ENCODE data around the gene B3GAT1.

B3GAT1 gene

DNA sequence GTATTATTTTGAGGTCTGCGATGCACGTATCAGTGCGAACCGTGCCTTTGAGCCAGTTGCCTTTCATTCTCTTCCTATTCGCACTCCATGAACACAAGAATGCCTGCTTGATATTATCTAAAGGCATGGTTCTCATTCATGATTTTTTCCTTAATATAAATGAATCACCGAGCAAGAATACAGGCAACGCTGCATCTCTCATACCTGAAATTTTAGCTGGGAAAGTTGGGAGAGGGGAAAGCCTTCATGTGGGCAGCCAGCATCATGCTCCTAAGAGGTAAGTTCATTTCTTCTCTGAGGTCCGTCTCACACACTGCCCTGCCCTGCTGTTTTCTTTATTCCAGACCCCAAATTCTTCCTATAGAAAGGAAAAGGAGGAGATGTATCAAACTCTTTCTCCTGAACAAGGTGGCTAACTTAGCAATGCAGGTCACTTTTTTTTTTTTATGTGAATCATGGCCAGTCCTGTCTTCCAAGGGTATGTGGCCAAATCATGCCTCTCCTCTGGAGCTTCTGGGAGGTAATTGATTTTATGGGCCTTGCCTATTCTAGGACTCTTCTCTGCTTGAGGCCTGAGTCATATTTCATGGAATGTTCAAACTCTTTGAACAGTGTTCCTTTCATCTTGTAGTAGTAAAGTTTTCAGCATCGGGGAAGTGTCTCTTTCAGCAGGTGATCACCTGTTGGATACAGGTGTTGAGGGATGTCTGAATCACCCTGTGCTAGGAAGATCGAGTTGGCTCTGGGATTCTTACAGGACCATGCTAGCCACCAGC is 77.1 kb downstream of the B3GAT1 start:
- Histone ChIP-seq H3K9me3 (ENCODE audit: insufficient read depth, low read length, severe bottlenecking) (no peaks in the 10 kb centered on the region), H2AFZ (ENCODE audit: low read depth, low read length) (no peak overlapping the region), H3K9ac (ENCODE audit: low read depth, low read length) (no peak overlapping the region), H3K36me3 (ENCODE audit: insufficient read depth, low read length) (no peaks in the 10 kb centered on the region), H3K4me3 (ENCODE audit: low read depth in 1 of 2, low read length in 2 of 2) (no peak overlapping the region), H4K20me1 (ENCODE audit: insufficient read depth, low read length) (no peaks in the 10 kb centered on the region), H3K27ac (ENCODE audit: low read length) (no peak overlapping the region), H3K4me2 (ENCODE audit: insufficient read depth, low read length) (no peak overlapping the region), H3K79me2 (ENCODE audit: insufficient read depth, low read length) (no peaks in the 10 kb centered on the region), H3K27me3 (ENCODE audit: insufficient read depth, low read length, poor library complexity) (peaks cover 12% of the 10 kb centered on the region), H3K4me1 (ENCODE audit: insufficient read depth, low read length) (peaks cover 26% of the 10 kb centered on the region)
- ATAC-seq (ENCODE audit: insufficient read depth, low read depth) (no peak), DNase-seq (no peak)
- TF ChIP-seq, protein P1, sequence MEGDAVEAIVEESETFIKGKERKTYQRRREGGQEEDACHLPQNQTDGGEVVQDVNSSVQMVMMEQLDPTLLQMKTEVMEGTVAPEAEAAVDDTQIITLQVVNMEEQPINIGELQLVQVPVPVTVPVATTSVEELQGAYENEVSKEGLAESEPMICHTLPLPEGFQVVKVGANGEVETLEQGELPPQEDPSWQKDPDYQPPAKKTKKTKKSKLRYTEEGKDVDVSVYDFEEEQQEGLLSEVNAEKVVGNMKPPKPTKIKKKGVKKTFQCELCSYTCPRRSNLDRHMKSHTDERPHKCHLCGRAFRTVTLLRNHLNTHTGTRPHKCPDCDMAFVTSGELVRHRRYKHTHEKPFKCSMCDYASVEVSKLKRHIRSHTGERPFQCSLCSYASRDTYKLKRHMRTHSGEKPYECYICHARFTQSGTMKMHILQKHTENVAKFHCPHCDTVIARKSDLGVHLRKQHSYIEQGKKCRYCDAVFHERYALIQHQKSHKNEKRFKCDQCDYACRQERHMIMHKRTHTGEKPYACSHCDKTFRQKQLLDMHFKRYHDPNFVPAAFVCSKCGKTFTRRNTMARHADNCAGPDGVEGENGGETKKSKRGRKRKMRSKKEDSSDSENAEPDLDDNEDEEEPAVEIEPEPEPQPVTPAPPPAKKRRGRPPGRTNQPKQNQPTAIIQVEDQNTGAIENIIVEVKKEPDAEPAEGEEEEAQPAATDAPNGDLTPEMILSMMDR (IDR thresholded peaks at IDR 0.05; ENCODE audit: borderline replicate concordance, extremely low read depth, low read length, poor library complexity, severe bottlenecking), result no peak

DNA sequence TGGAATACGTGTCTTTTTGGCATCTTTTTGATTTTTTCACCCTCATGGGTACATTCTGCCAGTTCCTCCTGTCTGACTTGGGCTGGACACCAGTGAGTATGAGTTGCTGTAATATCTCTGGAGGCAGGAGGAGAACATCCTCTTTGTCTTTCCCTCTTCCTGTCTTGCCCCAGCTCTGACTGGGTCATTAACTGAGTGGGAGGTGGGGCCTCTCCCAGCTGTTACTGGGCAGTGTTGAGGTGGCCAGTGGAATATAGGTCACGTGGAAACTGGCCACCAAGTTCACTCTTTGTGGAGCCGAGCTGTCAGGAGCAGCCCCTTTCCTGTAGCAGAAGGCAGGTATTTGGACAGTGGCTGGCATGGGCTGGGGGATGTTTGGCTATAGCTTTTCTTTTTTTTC is 78.1 kb downstream of the B3GAT1 start:
- Histone ChIP-seq H3K27ac (ENCODE audit: low read length) (no peak overlapping the region), H2AFZ (ENCODE audit: low read depth, low read length) (no peak overlapping the region), H3K4me1 (ENCODE audit: insufficient read depth, low read length) (peaks cover 26% of the 10 kb centered on the region), H3K9ac (ENCODE audit: low read depth, low read length) (no peak overlapping the region), H3K36me3 (ENCODE audit: insufficient read depth, low read length) (no peaks in the 10 kb centered on the region), H3K27me3 (ENCODE audit: insufficient read depth, low read length, poor library complexity) (peaks cover 12% of the 10 kb centered on the region), H4K20me1 (ENCODE audit: insufficient read depth, low read length) (no peaks in the 10 kb centered on the region), H3K9me3 (ENCODE audit: insufficient read depth, low read length, severe bottlenecking) (no peaks in the 10 kb centered on the region), H3K79me2 (ENCODE audit: insufficient read depth, low read length) (no peaks in the 10 kb centered on the region), H3K4me3 (ENCODE audit: low read depth in 1 of 2, low read length in 2 of 2) (no peak overlapping the region), H3K4me2 (ENCODE audit: insufficient read depth, low read length) (0 out of 2 replicates have a peak overlapping the region, but pooled peaks have one; percentile 18)
- no peak for ATAC-seq (ENCODE audit: insufficient read depth, low read depth)
- no peak for TF ChIP-seq EZH2 (IDR thresholded peaks at IDR 0.05; ENCODE audit: borderline replicate concordance, low read depth, low read length, severe bottlenecking)
- TF ChIP-seq, protein P1 (IDR thresholded peaks at IDR 0.05; ENCODE audit: borderline replicate concordance, extremely low read depth, low read length, poor library complexity, severe bottlenecking), result no peak
- no peak for DNase-seq

DNA sequence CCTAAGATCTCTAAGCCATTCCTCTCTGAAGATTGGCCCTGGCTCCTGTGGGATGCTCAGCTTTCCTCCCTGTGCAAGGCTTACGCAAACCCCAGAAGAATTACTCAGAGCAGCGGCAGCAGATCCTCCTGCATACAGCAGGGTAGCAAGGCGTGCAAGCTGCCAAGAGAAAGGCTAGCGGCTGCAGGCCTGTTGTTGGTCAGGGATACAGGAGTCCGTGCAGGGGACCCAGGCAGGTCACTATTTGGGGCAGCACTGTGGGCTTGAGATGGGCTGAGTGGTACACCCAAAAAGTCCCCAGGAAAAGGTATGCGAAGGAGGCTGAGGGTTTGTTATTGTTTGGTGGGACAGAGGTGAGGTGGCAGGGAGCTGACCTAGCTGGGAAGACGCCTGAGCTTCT is 78.7 kb downstream of the B3GAT1 start:
- Histone ChIP-seq H3K27ac (ENCODE audit: low read length) (no peak overlapping the region), H4K20me1 (ENCODE audit: insufficient read depth, low read length) (no peaks in the 10 kb centered on the region), H3K79me2 (ENCODE audit: insufficient read depth, low read length) (no peaks in the 10 kb centered on the region), H3K4me1 (ENCODE audit: insufficient read depth, low read length) (peaks cover 26% of the 10 kb centered on the region), H3K4me2 (ENCODE audit: insufficient read depth, low read length) (peak overlapping the region; percentile 98; the same call in 1 of the 2 replicates), H2AFZ (ENCODE audit: low read depth, low read length) (no peak overlapping the region), H3K9ac (ENCODE audit: low read depth, low read length) (no peak overlapping the region), H3K4me3 (ENCODE audit: low read depth in 1 of 2, low read length in 2 of 2) (no peak overlapping the region), H3K27me3 (ENCODE audit: insufficient read depth, low read length, poor library complexity) (peaks cover 12% of the 10 kb centered on the region), H3K9me3 (ENCODE audit: insufficient read depth, low read length, severe bottlenecking) (no peaks in the 10 kb centered on the region), H3K36me3 (ENCODE audit: insufficient read depth, low read length) (no peaks in the 10 kb centered on the region)
- no peak for DNase-seq
- no peak for TF ChIP-seq EZH2 (IDR thresholded peaks at IDR 0.05; ENCODE audit: borderline replicate concordance, low read depth, low read length, severe bottlenecking)
- TF ChIP-seq, protein P1 (IDR thresholded peaks at IDR 0.05; ENCODE audit: borderline replicate concordance, extremely low read depth, low read length, poor library complexity, severe bottlenecking), result no peak
- ATAC-seq (ENCODE audit: insufficient read depth, low read depth), result no peak

Measured in DND-41 (cell line).